Naive thymus-derived CD8-positive, alpha-beta T cell (primary cell): Measurements from ENCODE around the gene TANGO2. TPM values are rescaled to one million over a fixed set of nuclear protein-coding genes. Genes with fewer than 3 reads are reported as not detected.

Experiments used
- ATAC-seq, 2 donors: fragments of 150-1000 bp; cut with Tn5 transposase in 1 of 2; sonication (Bioruptor Pico), chemical (Tn5 transposase) in 1 of 2; 1 replicate in 1 of 2; 2 replicates in 1 of 2; pipeline ENCODE4 v1.10.0; 2021; ENCODE audit warnings: mild to moderate bottlenecking in 2 of 2, moderate library complexity in 2 of 2
- POLR2A ChIA-PET: fragments of 350-600 bp; sonication (Branson Sonifier 250); formaldehyde crosslinking; loops from one replicate; lab custom pipeline; 2021; ENCODE audit warnings: antibody characterized with exemption; lab: Charles Lee
- DNase-seq, 10 donors: peaks; one replicate each; pipeline versions ENCODE4 v3.0.0 to v3.0.0-alpha.2; 2020 to 2022
- H3K27ac Mint-ChIP-seq, 10 donors: one replicate each; pipeline ENCODE4 v1.8.0; 2020 to 2022; ENCODE audit warnings: mild to moderate bottlenecking in 10 of 10, mixed read lengths in 10 of 10, moderate library complexity in 4 of 10, inconsistent platforms in 1 of 10
- H3K27me3 Mint-ChIP-seq, 5 donors: one replicate each; pipeline ENCODE4 v1.8.0; 2021 to 2022; ENCODE audit warnings: mixed read lengths in 5 of 5
- H3K36me3 Mint-ChIP-seq, 3 donors: one replicate each; pipeline ENCODE4 v1.8.0; 2020 to 2022; ENCODE audit warnings: mixed read lengths in 3 of 3, mild to moderate bottlenecking in 2 of 3, inconsistent platforms in 1 of 3
- H3K4me1 Mint-ChIP-seq, 4 donors: one replicate each; pipeline ENCODE4 v1.8.0; 2021 to 2022; ENCODE audit warnings: mixed read lengths in 4 of 4
- H3K4me3 Mint-ChIP-seq, 10 donors: one replicate each; pipeline ENCODE4 v1.8.0; 2020 to 2022; ENCODE audit warnings: mild to moderate bottlenecking in 10 of 10, mixed read lengths in 10 of 10, moderate library complexity in 6 of 10, inconsistent platforms in 1 of 10
- H3K9me3 Mint-ChIP-seq, 9 donors: one replicate each; pipeline ENCODE4 v1.8.0; 2020 to 2022; ENCODE audit warnings: mixed read lengths in 9 of 9, mild to moderate bottlenecking in 3 of 9, inconsistent platforms in 1 of 9, moderate library complexity in 1 of 9
- polyA plus RNA-seq, 3 donors: library from polyadenylated mRNA; unstranded; fragments of 300-500 nt; fragmentation: Illumina TruSeq; gene quantifications; one replicate each; pipeline ENCODE4 v1.2.3, GENCODE V29; 2021
- total RNA-seq, 8 experiments: library from RNA in 2 of 8; stranded (reverse) in 2 of 8; gene quantifications; one replicate each; pipeline ENCODE4 v1.2.3 and lab custom pipeline; 2021 to 2026

TANGO2 gene
- total and polyA plus RNA-seq, 5 experiments from 2014 or later = 22.6 to 38.0 (median 36.2) TPM

GRCh38 chr22:20110359-20110985 is 89.6 kb downstream of the TANGO2 start:
- ATAC-seq (no peak), DNase-seq (peak in 1 of 10 donors; percentile 26)
- H3K27ac Mint-ChIP-seq = peak overlapping the region in 9 of 10 donors; percentile 8 to 93 (median 89)
- peaks cover 16 to 38% (median 25%) of the 10 kb centered on the region in 4 donors for H3K4me1 Mint-ChIP-seq
- peaks cover 0 to 40% (median 2%) of the 10 kb centered on the region in 3 donors for H3K36me3 Mint-ChIP-seq
- H3K9me3 Mint-ChIP-seq = no peaks in the 10 kb centered on the region
- no peak overlapping the region for H3K4me3 Mint-ChIP-seq
- no peaks in the 10 kb centered on the region for H3K27me3 Mint-ChIP-seq
- POLR2A ChIA-PET = interaction anchor here (4.0 kb wide), 1 partner anchor 9 kb away, joined by 16 read pairs; no protein-coding TSS in a partner anchor

DNA sequence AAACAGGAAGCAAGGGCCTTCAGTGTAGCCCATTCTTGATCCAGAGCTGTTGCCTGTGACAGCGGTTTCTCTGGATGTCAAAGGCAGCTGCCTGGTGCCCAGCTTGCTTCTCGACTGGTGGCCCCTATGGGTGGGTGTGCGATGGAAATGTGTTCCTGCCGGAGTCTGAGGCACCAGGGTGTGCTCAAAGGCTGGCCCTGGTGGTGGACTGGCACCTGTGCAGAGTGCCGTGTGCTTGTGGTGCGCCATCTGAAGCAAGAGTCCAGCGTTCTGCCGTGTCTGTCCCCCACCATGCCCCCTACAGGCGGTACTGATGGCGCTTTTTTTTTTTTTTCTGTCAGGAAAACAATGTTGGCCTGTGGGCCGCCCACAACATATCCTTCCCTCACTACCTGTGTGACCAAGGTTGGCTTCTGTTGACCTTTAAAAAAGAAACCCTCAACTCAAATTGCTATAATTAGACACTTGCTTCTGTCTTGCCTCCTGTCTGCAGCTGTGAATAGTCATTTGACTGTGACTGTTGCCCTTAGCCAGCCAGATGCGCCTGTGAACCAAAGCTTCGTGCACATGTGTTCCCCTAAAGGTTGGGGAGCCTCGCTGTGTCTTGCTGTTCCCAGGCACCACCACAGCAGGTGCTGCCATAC is 90.3 kb downstream of the TANGO2 start:
- POLR2A ChIA-PET = interaction anchor here (0.9 to 4.0 kb wide), 3 partner anchors 10 to 90 kb away, joined by 5 to 16 read pairs (median 5); partner anchors contain the start of gene TANGO2
- Mint-ChIP-seq H3K36me3 (peaks cover 0 to 40% (median 2%) of the 10 kb centered on the region in 3 donors), H3K27ac (peak overlapping the region in 9 of 10 donors; percentile 74 to 93 (median 90)), H3K4me1 (peaks cover 16 to 40% (median 27%) of the 10 kb centered on the region in 4 donors), H3K27me3 (no peaks in the 10 kb centered on the region), H3K9me3 (no peaks in the 10 kb centered on the region), H3K4me3 (peak overlapping the region in 1 of 10 donors; percentile 13)
- DNase-seq = peak in 5 of 10 donors; percentile 26 to 68 (median 39)
- peak; percentile 82 to 84 for ATAC-seq

DNA sequence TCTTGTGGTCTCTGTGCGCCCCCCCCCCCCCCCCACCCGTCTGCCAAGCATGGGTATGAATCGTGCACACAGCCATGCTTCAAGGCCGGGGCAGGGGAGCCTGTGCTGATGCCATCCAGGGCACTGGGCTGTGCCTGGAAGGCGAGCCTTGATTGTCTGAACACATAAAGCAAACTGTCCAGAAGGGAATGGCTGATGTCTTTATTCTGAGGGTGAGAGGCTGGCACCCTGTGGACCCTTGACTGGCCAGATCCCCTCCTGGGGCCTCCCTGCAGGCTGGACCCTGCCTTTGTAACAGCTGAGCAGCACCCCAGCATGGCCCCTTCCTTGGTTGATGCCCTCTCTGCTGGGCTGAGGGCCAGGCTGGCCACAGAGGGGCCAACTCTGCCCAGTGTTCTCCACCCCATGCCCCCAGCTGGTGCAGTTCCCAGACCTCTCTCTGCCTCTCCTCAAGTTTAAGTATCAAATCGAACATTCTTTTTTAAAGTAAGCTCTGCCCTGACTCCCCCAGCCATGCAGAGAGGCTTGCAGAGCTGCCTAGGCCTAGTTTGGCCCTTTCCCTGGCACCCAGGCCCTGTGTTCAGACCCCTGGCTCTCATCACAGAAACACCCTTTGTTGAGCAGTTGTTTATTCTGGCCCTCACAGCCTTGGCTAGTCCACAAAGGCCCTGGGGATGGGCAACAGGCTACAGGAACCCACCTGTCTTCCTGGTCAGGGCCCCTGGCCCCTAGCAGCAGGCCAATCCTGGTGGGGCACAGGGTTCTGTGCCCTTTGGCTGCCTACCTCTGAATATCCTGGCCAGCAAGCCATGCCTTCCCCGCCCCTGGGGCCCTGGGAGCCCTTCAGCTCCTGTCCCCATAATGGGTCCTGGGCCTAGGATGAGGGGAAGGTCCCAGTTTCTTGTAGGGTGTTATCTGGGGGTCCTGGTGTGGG is 91.0 kb downstream of the TANGO2 start:
- Mint-ChIP-seq H3K27me3 (no peaks in the 10 kb centered on the region), H3K9me3 (no peaks in the 10 kb centered on the region), H3K4me3 (peak overlapping the region in 2 of 10 donors; percentile 40 to 47), H3K36me3 (peaks cover 0 to 35% (median 2%) of the 10 kb centered on the region in 3 donors), H3K4me1 (peaks cover 17 to 48% (median 29%) of the 10 kb centered on the region in 4 donors), H3K27ac (peak overlapping the region; percentile 61 to 95 (median 80))
- ATAC-seq = no peak
- peak in 1 of 10 donors; percentile 57 for DNase-seq
- POLR2A ChIA-PET = interaction anchor here (0.9 to 4.0 kb wide), 3 partner anchors 10 to 91 kb away, joined by 5 to 16 read pairs (median 5); partner anchors contain the start of gene TANGO2

DNA sequence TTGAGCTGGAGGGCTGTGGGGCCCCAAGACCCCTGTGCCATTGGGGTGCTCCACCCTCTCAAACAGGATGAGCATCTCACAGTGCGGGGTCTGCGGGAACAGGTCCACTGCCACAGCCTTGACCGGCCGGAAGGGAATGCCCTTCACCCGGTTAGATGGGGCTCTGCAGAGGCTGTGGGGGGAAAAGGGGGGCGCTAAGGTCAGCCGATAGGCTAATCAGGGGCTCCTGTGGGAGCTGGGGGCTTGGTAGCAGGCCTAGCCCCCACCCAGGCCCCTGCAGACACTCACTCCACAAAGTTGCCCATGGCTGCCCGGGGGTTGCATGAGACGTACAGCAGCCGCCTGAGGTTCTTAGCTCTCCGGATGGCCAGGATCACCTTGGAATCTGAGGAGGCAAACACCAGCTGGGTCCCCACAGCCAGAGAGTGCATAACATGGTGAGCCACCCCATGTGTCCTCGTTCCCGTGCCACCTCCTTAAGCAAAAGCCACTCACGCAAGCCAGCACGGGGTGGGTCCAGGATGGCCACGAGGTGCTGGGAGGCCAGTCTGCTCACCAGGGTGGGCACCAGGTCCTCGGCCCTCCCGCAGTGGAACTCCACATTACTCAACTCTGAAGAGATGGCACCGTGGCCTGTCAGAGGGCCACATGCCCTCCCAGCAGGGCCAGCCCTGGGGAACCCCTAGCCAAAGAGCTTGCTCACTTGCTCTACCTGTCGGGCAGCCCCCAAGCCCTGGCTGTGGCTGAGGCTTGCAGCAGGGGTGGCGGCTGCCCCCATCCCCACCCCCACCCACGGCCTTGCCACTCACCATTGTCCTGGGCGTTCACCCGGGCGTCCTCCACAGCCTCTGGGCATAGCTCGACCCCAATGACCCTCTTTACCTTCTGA is 92.0 kb downstream of the TANGO2 start:
- Mint-ChIP-seq H3K4me3 (no peak overlapping the region), H3K4me1 (peaks cover 16 to 50% (median 30%) of the 10 kb centered on the region in 4 donors), H3K36me3 (peaks cover 0 to 26% (median 2%) of the 10 kb centered on the region in 3 donors), H3K9me3 (no peaks in the 10 kb centered on the region), H3K27ac (peak overlapping the region in 3 of 10 donors; percentile 34 to 61 (median 50)), H3K27me3 (no peaks in the 10 kb centered on the region)
- ATAC-seq (no peak), DNase-seq (peak in 2 of 10 donors; percentile 2 to 54)
- POLR2A ChIA-PET = interaction anchor here (1.1 to 4.0 kb wide), 2 partner anchors 11 to 34 kb away, joined by 5 to 16 read pairs; no protein-coding TSS in a partner anchor

DNA sequence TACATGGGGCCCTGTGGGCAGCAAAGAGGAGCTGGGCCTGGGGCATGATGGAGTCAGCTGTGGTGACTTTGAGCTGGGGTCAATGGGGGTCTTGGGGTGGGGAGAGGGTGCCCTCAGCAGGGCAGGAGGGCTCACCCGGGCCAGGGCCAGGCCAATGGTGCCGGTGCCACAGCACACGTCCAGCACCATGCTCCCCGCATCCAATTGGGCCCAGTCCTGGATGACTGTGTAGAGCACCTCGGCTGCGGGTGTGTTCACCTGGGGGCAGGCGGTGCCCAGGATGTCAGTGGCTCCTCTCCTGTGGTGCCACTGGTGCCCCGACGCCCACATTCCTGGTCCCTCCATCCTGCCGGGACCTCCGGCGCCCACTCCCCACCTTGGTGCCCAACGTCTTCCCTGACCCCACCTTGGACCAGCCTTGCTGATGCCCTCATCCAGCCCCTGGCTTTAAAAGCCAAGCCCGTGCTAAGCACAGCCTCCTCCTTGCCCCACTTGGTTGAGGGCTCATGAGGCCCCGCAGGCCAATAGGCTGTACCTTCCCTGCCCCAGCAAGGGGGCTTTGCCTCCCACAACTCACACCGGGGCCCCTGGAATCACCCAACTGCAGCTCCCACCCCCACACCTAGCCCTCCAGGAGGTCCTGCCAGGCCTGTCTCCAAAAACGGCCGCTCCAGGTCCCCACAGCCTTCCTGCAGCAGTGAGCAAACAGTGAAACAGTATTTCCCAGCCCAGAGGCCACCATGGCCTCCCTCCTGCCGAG is 92.8 kb downstream of the TANGO2 start:
- no peaks in the 10 kb centered on the region for H3K27me3 Mint-ChIP-seq
- peak in 1 of 10 donors; percentile 52 for DNase-seq
- no peaks in the 10 kb centered on the region for H3K9me3 Mint-ChIP-seq
- H3K4me3 Mint-ChIP-seq = peak overlapping the region in 2 of 10 donors; percentile 11 to 26
- H3K27ac Mint-ChIP-seq = peak overlapping the region in 6 of 10 donors; percentile 36 to 80 (median 63)
- ATAC-seq = no peak
- peaks cover 15 to 50% (median 38%) of the 10 kb centered on the region in 4 donors for H3K4me1 Mint-ChIP-seq
- POLR2A ChIA-PET = interaction anchor here (4.0 kb wide), 1 partner anchor 12 kb away, joined by 16 read pairs; no protein-coding TSS in a partner anchor
- peaks cover 0 to 20% (median 0%) of the 10 kb centered on the region in 3 donors for H3K36me3 Mint-ChIP-seq

DNA sequence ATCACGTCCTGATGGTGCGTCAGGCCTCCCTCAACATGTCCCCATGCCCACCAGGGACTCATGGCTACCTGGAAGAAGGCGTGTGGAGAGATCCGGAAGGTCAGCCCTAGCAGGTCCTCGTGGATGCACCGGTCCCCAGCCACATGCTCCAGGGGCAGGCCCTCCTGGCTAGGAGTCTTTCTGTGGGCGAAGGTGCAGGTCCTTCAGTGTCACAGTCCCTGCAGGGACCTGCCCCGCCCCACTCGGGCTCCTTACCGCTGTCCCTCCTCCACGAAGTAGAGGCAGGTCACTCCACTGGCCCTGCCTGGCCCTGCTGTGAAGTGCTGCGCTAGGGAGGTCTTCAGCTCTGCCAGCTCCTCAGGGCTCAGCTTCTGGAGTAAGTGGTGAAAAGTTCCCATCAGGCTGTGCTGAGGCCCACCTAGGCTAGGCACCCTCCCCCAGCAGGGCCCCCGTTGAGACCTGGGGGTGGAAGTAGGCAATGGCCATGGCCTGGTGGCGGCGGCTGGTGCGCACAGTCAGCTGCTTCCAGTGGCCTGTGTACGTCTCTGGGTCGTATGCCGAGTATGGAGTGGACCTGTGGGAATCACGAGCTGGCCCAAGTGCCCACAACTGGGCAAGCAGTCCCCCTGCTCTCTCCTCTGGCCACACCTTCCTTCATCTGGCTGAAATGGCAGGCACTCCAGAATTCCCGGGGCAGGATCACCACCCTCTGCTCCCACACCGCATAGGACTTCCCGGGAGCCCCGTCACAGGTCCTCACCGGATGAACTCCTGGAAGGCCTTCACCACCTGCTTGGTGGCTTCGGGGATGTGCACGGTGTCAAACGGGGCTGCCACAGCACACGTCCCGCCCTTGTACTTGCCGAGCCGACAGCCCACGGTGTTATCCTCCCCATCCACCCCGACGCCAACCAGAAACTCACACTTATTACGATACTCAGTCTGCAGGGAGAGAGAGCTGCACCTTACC is 93.9 kb downstream of the TANGO2 start:
- Mint-ChIP-seq H3K27me3 (no peaks in the 10 kb centered on the region), H3K36me3 (peaks cover 0 to 27% (median 2%) of the 10 kb centered on the region in 3 donors), H3K4me3 (peak overlapping the region; percentile 11 to 82 (median 61)), H3K4me1 (peaks cover 17 to 53% (median 48%) of the 10 kb centered on the region in 4 donors), H3K27ac (peak overlapping the region; percentile 43 to 90 (median 76)), H3K9me3 (no peaks in the 10 kb centered on the region)
- ATAC-seq (no peak), DNase-seq (peak in 1 of 10 donors; percentile 60)
- POLR2A ChIA-PET = interaction anchor here (0.6 to 2.7 kb wide), 6 partner anchors 11 to 99 kb away, joined by 3 to 16 read pairs (median 6); partner anchors contain the start of gene DGCR8

DNA sequence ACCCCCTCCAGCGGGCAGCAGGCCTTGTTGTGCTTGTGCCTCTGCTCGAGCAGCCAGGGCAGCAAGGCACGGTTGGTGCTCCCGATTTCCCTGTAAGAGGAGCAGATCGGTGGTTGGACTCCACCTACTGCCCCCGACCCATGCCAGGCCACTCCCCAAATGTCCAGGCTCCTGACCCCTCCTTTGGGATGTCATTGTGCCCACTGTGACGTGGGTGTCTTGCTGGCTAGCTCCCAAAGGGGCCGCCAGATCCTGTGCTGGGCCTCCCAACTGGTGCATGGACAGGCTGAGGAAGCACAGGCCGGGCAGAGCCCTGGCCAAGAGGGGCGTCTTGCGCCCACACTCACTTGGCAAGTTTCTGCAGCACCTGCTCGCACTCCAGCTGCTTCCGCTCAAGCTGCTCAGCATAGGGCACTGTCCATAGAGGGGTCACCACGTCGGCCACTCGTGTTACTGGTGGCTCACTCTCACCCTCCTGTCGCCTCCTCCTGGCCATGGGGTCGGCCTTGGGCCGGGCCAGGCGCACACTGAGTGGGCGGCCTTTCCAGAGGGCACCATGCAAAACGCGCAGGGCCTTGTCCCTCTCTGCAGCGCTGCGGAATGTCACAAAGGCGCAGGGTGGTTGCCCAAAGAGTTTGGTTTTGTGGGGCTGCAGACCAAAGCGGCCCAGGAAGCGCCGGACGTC is 94.9 kb downstream of the TANGO2 start, which contains the start of gene RANBP1:
Gene RANBP1 (plus strand): TSS at position 414 of the 685 bp plus-strand sequence. CDS start 81 bp downstream, at position 495.
- POLR2A ChIA-PET = interaction anchor here (0.6 to 3.2 kb wide), 11 partner anchors 10 to 385 kb away, joined by 3 to 23 read pairs (median 7); partner anchors contain the start of genes DGCR8, TANGO2 and ZDHHC8

DNA sequence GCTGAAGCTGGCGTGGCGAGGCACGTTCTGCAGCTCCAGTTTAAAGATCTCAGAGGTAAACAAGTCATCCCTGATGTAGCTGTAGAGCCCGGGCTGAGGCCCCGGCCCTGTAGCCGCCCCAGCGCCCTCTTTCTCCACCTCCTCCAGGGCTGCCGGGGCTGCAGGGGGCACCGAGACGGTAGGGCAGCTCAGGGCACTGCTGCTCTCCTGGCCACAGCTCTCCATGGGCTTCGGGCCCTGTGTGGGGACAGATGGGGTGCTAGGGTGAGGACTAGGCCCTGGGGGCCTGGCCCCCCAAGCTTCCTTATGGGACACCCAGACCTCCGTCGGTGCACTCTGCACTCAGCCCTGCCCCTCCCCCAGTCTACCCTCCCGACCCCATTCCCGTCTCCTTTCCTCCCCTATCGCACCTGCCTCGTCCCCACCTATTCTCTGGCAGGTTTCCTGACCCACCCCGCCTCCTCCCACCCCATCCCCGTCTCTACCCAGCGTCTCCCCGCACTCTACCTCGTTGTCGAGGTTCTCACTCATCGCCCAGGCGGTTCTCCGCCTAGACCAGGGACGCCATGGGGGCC is 95.6 kb downstream of the TANGO2 start:
- POLR2A ChIA-PET = interaction anchor here (0.6 to 3.2 kb wide), 15 partner anchors 8 to 884 kb away, joined by 3 to 23 read pairs (median 6); partner anchors contain the start of genes DGCR8, GNB1L, RTL10 and TANGO2
- no peaks in the 10 kb centered on the region for H3K27me3 Mint-ChIP-seq
- H3K9me3 Mint-ChIP-seq = no peaks in the 10 kb centered on the region
- H3K4me3 Mint-ChIP-seq = peak overlapping the region; percentile 83 to 97 (median 90)
- peak in 1 of 10 donors; percentile 59 for DNase-seq
- peak overlapping the region; percentile 79 to 96 (median 93) for H3K27ac Mint-ChIP-seq
- ATAC-seq = no peak
- peaks cover 0 to 30% (median 3%) of the 10 kb centered on the region in 3 donors for H3K36me3 Mint-ChIP-seq
- peaks cover 17 to 57% (median 43%) of the 10 kb centered on the region in 4 donors for H3K4me1 Mint-ChIP-seq

More for the DNA sequence above, 94.9 kb downstream of the TANGO2 start, which contains the start of gene RANBP1:
- Mint-ChIP-seq H3K9me3 (no peaks in the 10 kb centered on the region), H3K27ac (peak within 1 kb of the TSS; percentile 79 to 96 (median 93)), H3K4me3 (peak within 1 kb of the TSS; percentile 83 to 97 (median 90)), H3K4me1 (peaks cover 17 to 57% (median 49%) of the 10 kb centered on the region in 4 donors), H3K27me3 (no peaks in the 10 kb centered on the region), H3K36me3 (peaks cover 0 to 27% (median 3%) of the 10 kb centered on the region in 3 donors)
- DNase-seq = peak in 1 of 10 donors; percentile 23
- ATAC-seq = no peak
